VCaP (cell line): Measurements from ENCODE around the gene CTSA.

ENCODE experiments used
- H3K27ac ChIP-seq: fragments of 450-650 bp; 2 replicates; pipeline ENCODE4 v1.5.1; 2017
- TF ChIP-seq, protein P1 (sequence below): fragments of 450-650 bp; conservative IDR thresholded peaks from 2 replicates; pipeline ENCODE4 v1.5.1; 2017; ENCODE audit warnings: mild to moderate bottlenecking, moderate library complexity

Gene CTSA

DNA sequence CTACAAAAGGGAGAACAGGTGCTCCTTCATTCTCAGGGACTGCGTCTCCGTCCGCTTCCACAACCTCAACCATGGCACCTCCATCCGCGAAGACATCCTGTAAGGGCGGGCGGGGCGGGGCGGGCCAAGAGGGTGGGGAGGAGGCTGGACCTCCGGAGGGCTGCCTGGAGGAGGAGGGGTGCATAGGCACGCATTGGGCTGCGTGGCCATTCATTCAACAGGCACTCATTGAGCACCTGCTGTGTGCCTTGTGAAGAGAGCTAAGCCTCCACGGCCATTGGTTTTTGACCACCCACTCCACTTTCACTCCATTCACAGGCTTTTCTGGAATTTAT, 33.3 kb upstream of the CTSA start:
- peak overlapping the region; percentile 90 for H3K27ac ChIP-seq

DNA sequence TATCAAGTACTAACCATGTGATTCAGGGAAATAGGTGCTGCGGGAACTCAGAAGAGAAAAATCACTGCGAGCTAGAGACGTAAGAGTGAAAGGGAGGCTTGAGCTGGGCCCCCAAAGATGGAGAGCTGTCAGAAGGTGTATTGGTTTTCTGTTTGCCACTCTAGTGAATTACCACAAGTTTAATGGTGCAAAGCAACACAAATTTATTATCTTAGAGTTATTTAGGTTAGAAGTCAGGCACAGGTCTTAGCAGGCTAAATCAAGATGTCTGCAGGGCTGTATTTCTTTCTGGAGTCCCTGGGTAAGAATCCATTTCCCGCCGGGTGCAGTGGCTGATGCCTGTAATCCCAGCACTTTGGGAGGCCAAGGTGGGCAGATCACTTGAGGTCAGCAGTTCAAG, 31.2 kb upstream of the CTSA start:
- no peak overlapping the region for H3K27ac ChIP-seq
- TF ChIP-seq, protein P1, sequence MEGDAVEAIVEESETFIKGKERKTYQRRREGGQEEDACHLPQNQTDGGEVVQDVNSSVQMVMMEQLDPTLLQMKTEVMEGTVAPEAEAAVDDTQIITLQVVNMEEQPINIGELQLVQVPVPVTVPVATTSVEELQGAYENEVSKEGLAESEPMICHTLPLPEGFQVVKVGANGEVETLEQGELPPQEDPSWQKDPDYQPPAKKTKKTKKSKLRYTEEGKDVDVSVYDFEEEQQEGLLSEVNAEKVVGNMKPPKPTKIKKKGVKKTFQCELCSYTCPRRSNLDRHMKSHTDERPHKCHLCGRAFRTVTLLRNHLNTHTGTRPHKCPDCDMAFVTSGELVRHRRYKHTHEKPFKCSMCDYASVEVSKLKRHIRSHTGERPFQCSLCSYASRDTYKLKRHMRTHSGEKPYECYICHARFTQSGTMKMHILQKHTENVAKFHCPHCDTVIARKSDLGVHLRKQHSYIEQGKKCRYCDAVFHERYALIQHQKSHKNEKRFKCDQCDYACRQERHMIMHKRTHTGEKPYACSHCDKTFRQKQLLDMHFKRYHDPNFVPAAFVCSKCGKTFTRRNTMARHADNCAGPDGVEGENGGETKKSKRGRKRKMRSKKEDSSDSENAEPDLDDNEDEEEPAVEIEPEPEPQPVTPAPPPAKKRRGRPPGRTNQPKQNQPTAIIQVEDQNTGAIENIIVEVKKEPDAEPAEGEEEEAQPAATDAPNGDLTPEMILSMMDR, result no peak

More for the DNA sequence above, 33.3 kb upstream of the CTSA start:
- TF ChIP-seq, protein P1, result no peak

DNA sequence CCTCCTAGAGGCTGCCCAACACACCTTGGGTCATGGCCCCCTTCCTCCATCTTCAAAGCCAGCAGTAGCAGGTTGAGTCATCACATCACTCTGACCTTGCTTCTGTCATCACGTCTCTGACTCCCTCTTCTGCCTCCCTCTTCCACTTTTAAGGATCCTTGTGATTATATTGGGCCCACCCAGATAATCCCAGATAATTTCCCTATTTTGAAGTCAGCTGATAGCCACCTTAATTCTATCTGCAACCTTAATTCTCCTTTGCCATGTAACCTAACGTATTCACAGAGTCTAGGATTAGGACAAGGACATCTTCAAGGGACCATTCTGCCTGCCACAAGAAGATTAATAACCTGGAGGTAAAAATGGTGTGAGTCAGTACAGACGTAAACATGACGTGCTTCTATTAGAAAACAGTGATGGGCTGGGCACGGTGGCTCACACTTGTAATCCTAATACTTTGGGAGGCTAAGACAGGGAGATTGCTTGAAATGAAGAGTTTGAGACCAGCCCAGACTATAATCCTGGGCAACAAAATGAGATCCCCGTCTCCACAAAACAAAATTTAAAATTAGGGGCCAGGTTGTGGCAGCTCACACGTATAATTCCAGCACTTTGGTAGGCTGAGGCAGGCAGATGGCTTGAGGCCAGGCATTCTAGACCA, 30.4 kb upstream of the CTSA start:
- peak overlapping the region; percentile 49 for H3K27ac ChIP-seq
- TF ChIP-seq, protein P1, result no peak

DNA sequence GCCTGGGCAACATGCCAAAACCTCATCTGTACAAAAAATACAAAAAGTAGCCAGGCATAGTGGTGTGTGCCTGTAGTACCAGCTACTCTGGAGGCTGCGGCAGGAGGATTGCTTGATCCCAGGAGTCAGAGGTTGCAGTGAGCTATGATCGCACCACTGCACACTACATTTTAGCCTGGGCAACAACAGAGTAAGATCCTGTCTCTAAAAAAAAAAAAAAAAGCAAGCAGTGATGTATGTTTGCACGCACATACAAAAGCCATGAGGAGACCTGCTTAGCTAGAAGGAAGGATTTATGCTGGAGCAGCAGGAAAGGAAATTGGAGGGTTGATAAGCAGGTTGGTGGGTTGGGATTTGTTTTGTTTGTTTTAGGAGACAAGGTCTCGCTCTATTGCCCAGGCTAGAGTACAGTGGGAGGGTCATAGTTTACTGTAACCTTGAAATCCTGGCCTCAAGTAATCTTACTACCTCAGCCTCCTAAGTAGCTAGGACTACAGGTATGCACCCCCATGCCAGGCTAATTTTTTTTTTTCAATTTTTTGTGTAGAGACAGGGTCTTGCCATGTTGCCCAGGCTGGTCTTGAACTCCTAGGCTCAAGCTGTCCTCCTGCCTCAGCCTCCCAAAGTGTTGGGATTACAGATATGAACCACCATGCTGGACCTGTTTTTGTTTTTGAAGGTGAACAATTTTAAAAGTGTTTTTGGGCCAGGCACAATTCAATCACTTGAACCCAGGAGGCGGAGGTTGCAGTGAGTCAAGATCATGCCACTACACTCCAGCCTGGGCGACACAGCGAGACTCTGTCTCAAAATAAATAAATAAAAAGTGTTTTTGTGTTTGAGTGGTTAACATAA, 29.7 kb upstream of the CTSA start:
- TF ChIP-seq, protein P1, result no peak
- peak overlapping the region; percentile 49 for H3K27ac ChIP-seq

DNA sequence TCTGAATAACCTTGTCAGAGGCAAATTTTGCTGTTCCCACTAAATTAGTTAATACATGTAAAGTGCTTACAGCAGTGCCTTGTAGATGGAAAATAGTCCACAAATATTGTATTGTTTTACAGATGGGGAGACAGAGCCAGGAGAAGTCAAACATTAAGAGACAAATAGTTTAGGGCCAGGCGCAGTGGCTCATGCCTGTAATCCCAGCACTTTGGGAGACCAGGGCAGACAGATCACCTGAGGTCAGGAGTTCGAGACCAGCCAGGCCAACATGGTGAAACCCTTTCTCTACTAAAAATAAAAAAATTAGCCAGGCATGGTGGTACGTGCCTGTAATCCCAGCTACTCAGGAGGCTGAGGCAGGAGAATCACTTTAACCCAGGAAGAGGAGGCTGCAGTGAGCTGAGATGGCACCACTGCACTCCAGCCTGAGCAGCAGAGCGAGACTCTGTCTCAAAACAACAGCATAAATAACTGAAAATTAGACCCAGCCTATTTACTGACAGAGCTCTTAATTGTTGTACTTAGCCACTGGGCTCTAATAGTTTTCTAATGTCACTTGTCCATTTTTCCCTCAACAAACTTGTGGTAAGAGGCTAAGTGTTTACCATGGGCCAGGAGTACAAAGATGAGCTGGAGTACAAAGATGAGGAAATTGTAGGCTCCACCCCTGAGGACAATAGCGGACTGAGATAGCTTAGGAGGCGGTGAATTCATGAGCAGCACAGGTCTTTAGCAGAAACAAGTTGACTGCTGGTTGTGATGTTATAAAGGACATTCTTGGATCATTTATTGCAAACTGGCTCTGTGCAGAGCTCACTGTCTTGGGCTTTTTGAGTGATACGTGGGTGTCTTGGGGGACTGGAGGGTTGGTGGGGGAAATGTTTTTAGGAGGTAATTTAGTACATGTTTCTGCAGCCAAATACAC, 27.3 kb upstream of the CTSA start:
- H3K27ac ChIP-seq, result no peak overlapping the region
- TF ChIP-seq, protein P1, result no peak

DNA sequence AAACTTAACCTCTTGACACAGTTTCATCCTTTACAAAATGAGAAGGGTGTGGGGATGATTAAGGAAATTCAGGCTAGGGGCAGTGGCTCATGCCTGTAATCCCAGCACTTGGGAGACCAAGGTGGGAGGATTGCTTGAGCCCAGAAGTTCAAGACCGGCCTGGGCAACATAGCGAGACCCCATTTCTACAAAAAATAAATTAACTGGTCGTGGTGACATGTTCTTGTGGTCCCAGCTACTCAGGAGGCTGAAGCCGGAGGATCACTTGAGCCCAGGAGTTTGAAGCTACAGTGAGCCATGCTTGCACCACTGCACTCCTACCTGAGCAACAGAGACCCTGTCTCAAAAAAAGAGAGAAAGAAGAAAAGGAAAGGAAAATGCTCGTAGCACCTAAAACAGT, 24.7 kb upstream of the CTSA start:
- TF ChIP-seq, protein P1, result no peak
- no peak overlapping the region for H3K27ac ChIP-seq
